HG02588 (cell line): ENCODE data around the gene UBE2H.
"Not testable (repeated sequence)": the region's sequence is repeated elsewhere in the genome, so short reads cannot be mapped to it uniquely, and the experiment has no call there.

Experiments used
- ATAC-seq: cut with Tn5 transposase; IDR thresholded peaks from one replicate; pipeline ENCODE4 v1.9.1; 2021; ENCODE audit warnings: mild to moderate bottlenecking, moderate library complexity; ENCODE audit not compliant: unreplicated experiment

Gene UBE2H

DNA sequence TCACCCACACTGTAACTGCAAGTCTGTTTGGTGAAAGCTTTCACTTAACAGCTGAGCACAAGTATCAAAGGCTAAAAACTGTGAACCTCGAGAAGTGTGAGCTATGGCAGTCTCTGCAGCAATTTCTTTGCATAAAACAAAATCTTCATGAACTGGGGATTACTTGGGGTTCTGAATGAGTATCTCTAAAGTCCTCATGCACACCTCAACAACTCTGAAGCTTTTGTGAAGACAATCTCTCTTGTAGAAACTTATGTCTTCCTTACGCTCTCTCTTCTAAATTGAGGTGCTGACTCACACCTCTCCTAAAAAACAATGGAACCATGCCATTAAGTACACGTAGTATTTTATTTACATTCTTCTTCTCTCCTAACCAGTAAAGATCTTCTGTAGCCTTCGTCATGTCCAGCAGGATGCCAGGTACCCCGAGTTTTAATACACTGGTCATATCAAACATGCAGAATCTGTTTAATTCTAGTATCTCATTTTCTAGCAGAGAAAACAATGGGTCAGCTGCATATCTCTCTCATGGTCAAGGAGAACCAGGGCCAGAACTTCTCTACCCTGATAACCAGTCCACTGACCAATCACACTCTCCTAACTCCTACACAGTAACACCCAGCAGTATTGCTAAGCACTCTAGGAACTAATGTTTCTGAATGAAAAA lies 76.9 kb downstream of the UBE2H start:
- ATAC-seq, result no peak

GRCh38 chr7:129875160-129875559 lies 77.6 kb downstream of the UBE2H start:
- ATAC-seq, result no peak

DNA sequence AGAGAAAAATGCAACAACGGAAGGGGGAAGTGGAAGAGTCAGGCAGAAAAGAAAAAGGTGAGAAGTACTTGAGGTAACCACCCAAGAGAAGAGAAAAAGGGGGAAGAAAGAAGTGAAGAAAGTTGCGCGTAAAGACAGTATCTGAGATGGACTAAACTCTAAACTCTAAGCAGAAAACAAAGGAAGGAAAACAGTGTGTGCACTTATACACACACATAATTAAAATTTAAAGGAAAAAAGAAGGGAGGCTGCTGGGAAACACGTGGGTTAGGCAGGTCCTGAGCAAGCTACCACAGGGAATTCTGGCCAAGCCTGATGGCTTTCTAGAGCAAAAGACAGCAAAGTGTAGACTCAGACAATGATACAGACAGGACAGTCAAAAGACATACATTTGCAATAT lies 78.0 kb downstream of the UBE2H start:
- ATAC-seq, result no peak

GRCh38 chr7:129872054-129872453 lies 80.7 kb downstream of the UBE2H start:
- no peak for ATAC-seq

DNA sequence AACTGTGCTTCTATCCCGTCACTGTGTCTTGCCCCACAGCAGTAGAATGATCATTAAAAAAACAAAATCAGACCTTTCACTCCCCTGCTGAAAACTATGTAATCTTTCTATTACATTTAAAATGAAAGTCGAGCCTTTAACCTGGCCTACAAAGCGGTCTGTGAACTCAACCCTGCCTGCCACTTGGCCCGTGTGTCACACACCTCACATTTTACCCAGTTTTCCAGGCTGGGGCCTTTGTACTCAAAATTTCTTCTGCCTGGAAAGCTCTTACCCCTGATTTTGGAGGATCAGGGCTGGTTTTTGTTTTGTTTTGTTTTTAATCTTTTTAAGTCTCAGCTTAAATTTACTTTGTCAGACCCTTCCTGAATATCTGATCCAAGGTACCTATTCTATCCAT lies 82.1 kb downstream of the UBE2H start:
- ATAC-seq, result no peak

DNA sequence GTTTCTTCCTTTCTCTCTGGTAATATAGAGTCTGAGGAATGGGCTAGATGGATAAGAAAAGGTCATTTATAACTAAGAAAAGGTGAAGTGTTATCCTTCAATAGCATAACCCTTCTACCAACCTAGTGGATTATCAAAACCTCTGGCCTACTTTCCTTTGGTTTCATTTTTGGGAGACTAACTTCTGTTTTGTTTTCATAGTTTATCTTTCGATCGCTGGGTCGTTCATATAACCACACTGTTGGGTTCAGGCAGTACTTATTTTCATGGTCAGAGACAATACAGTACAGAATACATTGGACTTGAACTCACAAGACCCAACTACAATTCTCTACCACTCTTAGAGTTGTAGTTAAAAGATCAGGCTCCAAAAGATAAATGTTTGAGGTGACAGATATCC lies 86.5 kb downstream of the UBE2H start:
- no peak for ATAC-seq

DNA sequence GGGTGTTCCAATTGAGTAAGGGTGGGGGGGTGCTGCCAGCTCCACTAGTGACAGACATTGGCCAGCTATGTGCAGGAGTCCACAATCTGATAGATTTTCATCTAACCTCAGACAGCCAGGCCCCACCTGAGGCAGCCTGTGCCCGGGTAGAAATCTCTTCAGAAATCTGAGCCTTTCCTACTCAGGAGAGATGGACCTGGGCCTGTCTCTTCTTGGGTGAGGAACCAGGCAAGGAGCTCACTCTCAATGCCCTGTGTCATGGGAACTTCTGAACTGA lies 86.9 kb downstream of the UBE2H start:
- ATAC-seq, result no peak

- ATAC-seq, result no peak
Measured at GRCh38 chr7:129865093-129865924, 87.5 kb downstream of the UBE2H start.

GRCh38 chr7:129864676-129865075 lies 88.1 kb downstream of the UBE2H start:
- not testable (repeated sequence) for ATAC-seq

DNA sequence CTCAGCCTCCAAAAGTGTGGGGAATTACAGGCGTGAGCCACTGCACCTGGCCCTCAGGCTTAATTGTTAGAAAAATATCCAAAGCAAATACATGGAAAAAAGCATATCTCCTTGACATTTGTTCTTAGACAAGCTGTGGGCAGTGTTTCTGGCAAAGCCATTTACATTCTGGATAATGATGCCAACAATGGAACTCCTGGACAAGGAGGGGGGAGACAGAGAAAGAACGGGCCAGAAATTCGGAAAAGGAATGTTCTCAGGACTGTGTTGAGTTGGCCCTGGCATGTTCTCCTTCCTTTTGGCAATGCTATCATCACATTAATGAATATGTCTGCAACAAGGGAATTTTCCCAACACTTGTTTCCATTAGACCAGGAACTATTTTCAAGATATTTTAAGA lies 88.7 kb downstream of the UBE2H start:
- ATAC-seq, result no peak

GRCh38 chr7:129862682-129863081 lies 90.1 kb downstream of the UBE2H start:
- ATAC-seq, result no peak

GRCh38 chr7:129860784-129861183 lies 92.0 kb downstream of the UBE2H start:
- ATAC-seq, result not testable (repeated sequence)

GRCh38 chr7:129859183-129859582 lies 93.6 kb downstream of the UBE2H start:
- ATAC-seq, result no peak

GRCh38 chr7:129858490-129858889 lies 94.3 kb downstream of the UBE2H start:
- ATAC-seq, result no peak

DNA sequence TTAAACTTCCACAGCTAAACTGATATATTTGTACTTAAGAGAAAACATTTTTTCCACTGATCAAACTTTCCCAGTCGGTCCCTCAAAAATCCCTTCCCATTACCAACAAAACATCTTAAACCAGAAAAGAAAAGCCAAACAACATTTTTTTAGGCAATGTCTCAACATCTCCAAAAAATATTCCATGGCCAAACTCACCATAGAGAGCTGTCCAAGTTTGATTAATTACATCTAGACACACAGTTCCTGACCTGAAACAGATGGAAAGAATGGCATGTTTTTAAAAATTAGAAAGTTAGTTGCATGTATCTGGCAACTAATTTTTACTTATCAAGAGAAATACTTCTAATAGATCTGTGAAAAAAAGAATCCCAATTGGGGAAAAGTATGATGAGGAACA lies 95.4 kb downstream of the UBE2H start:
- no peak for ATAC-seq

- ATAC-seq, result no peak
Measured at GRCh38 chr7:129855935-129856717, 96.6 kb downstream of the UBE2H start.

GRCh38 chr7:129855234-129855673 lies 97.5 kb downstream of the UBE2H start:
- ATAC-seq, result no peak

- ATAC-seq, result no peak
Measured at GRCh38 chr7:129854401-129854800, 98.4 kb downstream of the UBE2H start.

DNA sequence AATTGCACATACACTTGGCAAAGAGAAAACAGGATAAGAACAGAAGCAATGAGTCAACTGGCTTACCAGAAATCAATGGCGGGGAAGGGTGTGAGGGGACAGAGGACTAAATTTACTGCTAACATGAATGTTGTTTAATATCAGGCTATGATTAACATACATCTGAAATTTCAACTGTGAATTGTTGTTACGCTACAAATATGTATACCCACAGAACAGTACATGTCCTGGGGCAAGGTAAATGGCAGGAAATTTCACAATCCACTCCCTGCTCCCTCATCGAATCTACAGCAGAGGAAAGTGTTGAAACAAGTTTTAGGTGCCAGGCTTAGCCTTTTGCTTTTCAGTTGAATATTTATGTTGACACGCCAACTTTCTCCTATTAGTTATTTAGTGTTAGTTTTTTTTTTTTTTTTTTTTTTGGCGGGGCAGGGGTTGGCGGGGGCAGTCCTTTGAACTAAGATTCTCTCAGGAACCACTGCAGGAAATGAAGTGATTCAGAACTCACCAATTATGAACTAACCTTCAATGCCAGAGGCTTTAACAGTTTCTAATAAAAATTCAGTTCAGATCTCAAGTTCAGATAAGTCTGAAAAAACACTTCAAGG lies 99.0 kb downstream of the UBE2H start:
- no peak for ATAC-seq

GRCh38 chr7:129851809-129852208 lies 101.0 kb downstream of the UBE2H start:
- no peak for ATAC-seq

GRCh38 chr7:129851174-129851573 lies 101.6 kb downstream of the UBE2H start:
- ATAC-seq, result no peak
